Measurements from ENCODE around the gene GRIK4.

GRIK4 gene

GRCh38 chr11:120940160-120940848, 428.8 kb downstream of the GRIK4 start:
- DNase-seq = no peak

- DNase-seq = no peak
These were observed 429.5 kb downstream of the GRIK4 start for GRCh38 chr11:120941000-120941399.

- no peak for DNase-seq
These were observed 431.2 kb downstream of the GRIK4 start for GRCh38 chr11:120942701-120943100.

- no peak for DNase-seq
These were observed 433.5 kb downstream of the GRIK4 start for GRCh38 chr11:120945042-120945441.

- DNase-seq = no peak
These were observed 439.3 kb downstream of the GRIK4 start for GRCh38 chr11:120950880-120951279.

GRCh38 chr11:120952461-120953434, 441.2 kb downstream of the GRIK4 start:
- DNase-seq = peak; percentile 50

GRCh38 chr11:120954381-120954780, 442.8 kb downstream of the GRIK4 start:
- DNase-seq = no peak

- DNase-seq = no peak
These were observed 445.4 kb downstream of the GRIK4 start for GRCh38 chr11:120956710-120957495.

- no peak for DNase-seq
These were observed 446.6 kb downstream of the GRIK4 start for GRCh38 chr11:120958185-120958584.

- DNase-seq = no peak
These were observed 447.6 kb downstream of the GRIK4 start for GRCh38 chr11:120959189-120959588.

GRCh38 chr11:120964857-120965256, 453.3 kb downstream of the GRIK4 start:
- DNase-seq = no peak

GRCh38 chr11:120966840-120967239, 455.3 kb downstream of the GRIK4 start:
- no peak for DNase-seq

- no peak for DNase-seq
These were observed 458.4 kb downstream of the GRIK4 start for GRCh38 chr11:120969993-120970392.

- no peak for DNase-seq
These were observed 460.3 kb downstream of the GRIK4 start for GRCh38 chr11:120971825-120972224.

GRCh38 chr11:120972621-120973020, 461.1 kb downstream of the GRIK4 start:
- no peak for DNase-seq

- no peak for DNase-seq
These were observed 462.0 kb downstream of the GRIK4 start for GRCh38 chr11:120973501-120973900.

GRCh38 chr11:120974466-120974865, 462.9 kb downstream of the GRIK4 start:
- no peak for DNase-seq

GRCh38 chr11:120974965-120975364, 463.4 kb downstream of the GRIK4 start:
- DNase-seq = no peak

- DNase-seq = no peak
These were observed 466.0 kb downstream of the GRIK4 start for GRCh38 chr11:120977266-120978137.

- no peak for DNase-seq
These were observed 467.2 kb downstream of the GRIK4 start for GRCh38 chr11:120978701-120979100.

GRCh38 chr11:120985718-120986569, 474.4 kb downstream of the GRIK4 start:
- DNase-seq = peak; percentile 19

Measured in activated naive CD4-positive, alpha-beta T cell treated with Interleukin-2 at 50 U/mL for 16 hours (primary cell).